NCI-H146 treated with DMSO at 0.1 percent for 48 hours (cell line): ENCODE results near the gene RAD51B.

Source experiments
- DNase-seq: peaks from one replicate; lab custom pipeline; 2025; ENCODE audit not compliant: unreplicated experiment; lab: John Stamatoyannopoulos, UW

Gene RAD51B

GRCh38 chr14:68576496-68577244 is 757.1 kb downstream of the RAD51B start:
- DNase-seq, result no peak

- DNase-seq, result no peak
Measured at GRCh38 chr14:68577802-68578541, 758.4 kb downstream of the RAD51B start.

GRCh38 chr14:68578597-68578996 is 759.0 kb downstream of the RAD51B start:
- no peak for DNase-seq

- DNase-seq, result no peak
Measured at GRCh38 chr14:68580096-68580645, 760.6 kb downstream of the RAD51B start.

GRCh38 chr14:68580671-68581070 is 761.1 kb downstream of the RAD51B start:
- no peak for DNase-seq

GRCh38 chr14:68583548-68584280 is 764.1 kb downstream of the RAD51B start:
- DNase-seq, result no peak

GRCh38 chr14:68584786-68585185 is 765.2 kb downstream of the RAD51B start:
- no peak for DNase-seq

GRCh38 chr14:68585690-68586089 is 766.1 kb downstream of the RAD51B start:
- DNase-seq, result no peak

GRCh38 chr14:68586896-68587751 is 767.5 kb downstream of the RAD51B start:
- no peak for DNase-seq

GRCh38 chr14:68587931-68588330 is 768.4 kb downstream of the RAD51B start:
- no peak for DNase-seq

GRCh38 chr14:68589447-68590200 is 770.0 kb downstream of the RAD51B start:
- no peak for DNase-seq

- DNase-seq, result no peak
Measured at GRCh38 chr14:68590201-68590522, 770.6 kb downstream of the RAD51B start.

- DNase-seq, result no peak
Measured at GRCh38 chr14:68591786-68592185, 772.2 kb downstream of the RAD51B start.

GRCh38 chr14:68592948-68593556 is 773.5 kb downstream of the RAD51B start:
- DNase-seq, result no peak

GRCh38 chr14:68593806-68594536 is 774.4 kb downstream of the RAD51B start:
- DNase-seq, result no peak

- no peak for DNase-seq
Measured at GRCh38 chr14:68594737-68595380, 775.3 kb downstream of the RAD51B start.

- DNase-seq, result no peak
Measured at GRCh38 chr14:68596211-68596610, 776.6 kb downstream of the RAD51B start.

GRCh38 chr14:68596701-68597100 is 777.1 kb downstream of the RAD51B start:
- DNase-seq, result no peak
